Panc1 (cell line): ENCODE data around the gene NUPR2. TPM values are rescaled to one million over a fixed set of nuclear protein-coding genes. Genes with fewer than 3 reads are reported as not detected.
A peak's percentile ranks its signal among the peaks of the same experiment; 100 is the strongest.
"Not testable (repeated sequence)": the region's sequence is repeated elsewhere in the genome, so short reads cannot be mapped to it uniquely, and the experiment has no call there.

Experiments used
- ATAC-seq: fragments of 200-7000 bp; cut with Tn5 transposase; 2 replicates; pipeline ENCODE4 v1.9.1; 2020; ENCODE audit warnings: mild to moderate bottlenecking, moderate library complexity
- BruUV-seq: library from RNA; stranded (reverse); fragments of 400-500 nt; replicated peaks from 2 replicates; lab custom pipeline; 2021; lab: Mats Ljungman, UMichigan
- CTCF ChIA-PET: fragments of 300-600 bp; sonication (Branson Sonifier 250); formaldehyde crosslinking; loops from one replicate; lab custom pipeline; 2022; ENCODE audit warnings: antibody characterized with exemption; lab: Charles Lee
- POLR2A ChIA-PET: fragments of 300-600 bp; sonication (Branson Sonifier 250); formaldehyde crosslinking; loops from one replicate; lab custom pipeline; 2022; ENCODE audit warnings: antibody characterized with exemption; lab: Charles Lee
- DNase-seq: peaks from one replicate; pipeline ENCODE4 v3.0.0-alpha.2; 2010; ENCODE audit warnings: low read depth, low spot score
- H3K27ac ChIP-seq: 2 replicates; pipeline ENCODE4 v1.5.1; 2011; ENCODE audit warnings: mild to moderate bottlenecking, low read length, inconsistent platforms
- H3K27me3 ChIP-seq: fragments of 200-500 bp; sonication (Bioruptor generic); 2 replicates; pipeline ENCODE4 v1.6.0; 2014; ENCODE audit warnings: low read length, inconsistent platforms; ENCODE audit not compliant: control insufficient read depth, insufficient read depth
- H3K36me3 ChIP-seq: fragments of 200-500 bp; sonication (Bioruptor generic); 2 replicates; pipeline ENCODE4 v1.5.1; 2014; ENCODE audit warnings: inconsistent platforms, mild to moderate bottlenecking, low read length, moderate library complexity; ENCODE audit not compliant: control insufficient read depth, insufficient read depth
- H3K4me1 ChIP-seq: 2 replicates; pipeline ENCODE4 v1.5.1; 2011; ENCODE audit warnings: inconsistent platforms, mild to moderate bottlenecking, low read length, moderate library complexity; ENCODE audit not compliant: control insufficient read depth, insufficient read depth
- H3K4me3 ChIP-seq, 2 experiments: 2 replicates each; pipeline ENCODE4 v1.5.1; 2011 to 2012; ENCODE audit warnings: low read depth in 2 of 2, low read length in 2 of 2, mild to moderate bottlenecking in 2 of 2, inconsistent platforms in 1 of 2, moderate library complexity in 1 of 2
- H3K9me3 ChIP-seq: fragments of 200-500 bp; sonication (Bioruptor generic); 2 replicates; pipeline ENCODE4 v1.5.1; 2014; ENCODE audit warnings: low read depth, mild to moderate bottlenecking, inconsistent platforms, low read length, moderate library complexity; ENCODE audit not compliant: control insufficient read depth, insufficient read depth
- CTCF ChIP-seq: fragments of 450-650 bp; IDR thresholded peaks from 2 replicates; pipeline ENCODE4 v1.5.1; 2017; ENCODE audit warnings: mild to moderate bottlenecking
- POLR2AphosphoS5 ChIP-seq: IDR thresholded peaks from 2 replicates; pipeline ENCODE4 v1.6.1; 2012; ENCODE audit warnings: mild to moderate bottlenecking, low read depth, low read length, moderate library complexity
- REST ChIP-seq, 2 experiments: IDR thresholded peaks; 2 replicates each; pipeline ENCODE4 v1.6.1; 2011 to 2012; ENCODE audit warnings: low read depth in 2 of 2, control low read depth in 1 of 2, low read length in 1 of 2, mild to moderate bottlenecking in 1 of 2, moderate library complexity in 1 of 2; ENCODE audit not compliant: insufficient read depth in 1 of 2
- SIN3A ChIP-seq: IDR thresholded peaks from 2 replicates; pipeline ENCODE4 v1.6.1; 2012; ENCODE audit warnings: low read depth, mild to moderate bottlenecking, low read length, moderate library complexity, borderline replicate concordance; ENCODE audit not compliant: insufficient read depth
- TCF7L2 ChIP-seq: IDR thresholded peaks from 2 replicates; pipeline ENCODE4 v1.6.1; 2011; ENCODE audit warnings: mild to moderate bottlenecking, low read depth, low read length, inconsistent platforms
- in situ Hi-C: cut with HindIII; loops from 2 replicates; pipeline ENCODE4 v1.10.0; 2016; ENCODE audit warnings: low sequenced_read_pairs, low pct_unique_long_range_greater_than_20kb
- intact Hi-C: fragments of 100-400 bp; cut with micrococcal nuclease; formaldehyde crosslinking; loops from one replicate; pipeline ENCODE4 v1.10.0; 2022; ENCODE audit not compliant: unreplicated experiment
- total RNA-seq: library from RNA; stranded (reverse); gene quantifications from one replicate; pipeline ENCODE4 v1.2.1, GENCODE V29; 2021; ENCODE audit not compliant: unreplicated experiment

Gene NUPR2
- total RNA-seq, 1 experiment from 2014 or later, result not detected

GRCh38 chr7:56077681-56078080 is 38.5 kb downstream of the NUPR2 start:
- no peaks in the 10 kb centered on the region for H3K27me3 ChIP-seq
- no peak overlapping the region for H3K4me3 ChIP-seq
- no TSS peak for BruUV-seq
- H3K27ac ChIP-seq, result no peak overlapping the region
- CTCF ChIA-PET, result interaction anchor here (0.6 to 1.7 kb wide), 2 partner anchors 15 to 76 kb away, joined by 3 to 5 read pairs; partner anchors contain the start of gene PHKG1
- ATAC-seq (no peak), DNase-seq (no peak)
- H3K36me3 ChIP-seq, result no peaks in the 10 kb centered on the region
- TF ChIP-seq TCF7L2 (no peak), SIN3A (no peak), REST (IDR thresholded peaks at IDR 0.05; ENCODE audit: insufficient read depth in 1 of 2, low read depth in 2 of 2, low read length in 1 of 2) (no peak), POLR2AphosphoS5 (no peak), CTCF (no peak)
- H3K9me3 ChIP-seq, result no peaks in the 10 kb centered on the region
- POLR2A ChIA-PET, result interaction anchor here (0.6 kb wide), 1 partner anchor 628 kb away, joined by 6 read pairs; no protein-coding TSS in a partner anchor
- in situ Hi-C loops, result no loop called here
- intact Hi-C loops, result loop anchor here (10.0 kb wide), 1 partner anchor 433 kb away; no protein-coding TSS in a partner anchor
- peaks cover 17% of the 10 kb centered on the region for H3K4me1 ChIP-seq

GRCh38 chr7:56074371-56074791 is 41.8 kb downstream of the NUPR2 start:
- ATAC-seq, result peak; percentile 96
- POLR2A ChIA-PET, result interaction anchor here (0.6 to 0.8 kb wide), 3 partner anchors 36 to 466 kb away, joined by 3 to 7 read pairs (median 3); no protein-coding TSS in a partner anchor
- no peaks in the 10 kb centered on the region for H3K9me3 ChIP-seq
- no peak overlapping the region for H3K4me3 ChIP-seq
- CTCF ChIA-PET, result interaction anchor here (1.0 kb wide), 1 partner anchor 10 kb away, joined by 3 read pairs; the partner anchor contains the start of gene SUMF2
- intact Hi-C loops (loop anchor here (2.0 to 10.0 kb wide), 2 partner anchors 68 to 430 kb away; no protein-coding TSS in a partner anchor), in situ Hi-C loops (no loop called here)
- no TSS peak for BruUV-seq
- peaks cover 10% of the 10 kb centered on the region for H3K4me1 ChIP-seq
- H3K36me3 ChIP-seq, result no peaks in the 10 kb centered on the region; the same call in 1 of the 2 replicates
- peak overlapping the region; percentile 35 for H3K27ac ChIP-seq
- TF ChIP-seq TCF7L2 (no peak), CTCF (peak; percentile 98), POLR2AphosphoS5 (no peak), REST (IDR thresholded peaks at IDR 0.05; ENCODE audit: insufficient read depth in 1 of 2, low read depth in 2 of 2, low read length in 1 of 2) (no peak), SIN3A (no peak)
- no peak for DNase-seq
- H3K27me3 ChIP-seq, result no peaks in the 10 kb centered on the region

GRCh38 chr7:56066376-56066775 is 49.8 kb downstream of the NUPR2 start:
- peaks cover 32% of the 10 kb centered on the region for H3K4me1 ChIP-seq
- H3K4me3 ChIP-seq, in situ Hi-C loops, ATAC-seq, H3K27me3 ChIP-seq, intact Hi-C loops, CTCF ChIA-PET, BruUV-seq, H3K27ac ChIP-seq, DNase-seq, H3K9me3 ChIP-seq: not testable (repeated sequence)
- POLR2A ChIA-PET, result interaction anchor here (2.5 kb wide), 1 partner anchor 15 kb away, joined by 12 read pairs; the partner anchor contains the start of genes CCT6A and PSPH
- peaks cover 19% of the 10 kb centered on the region for H3K36me3 ChIP-seq
